K562 (cell line): ENCODE measurements around the gene EXT2. TPM values are rescaled to one million over a fixed set of nuclear protein-coding genes. Genes with fewer than 3 reads are reported as not detected.

Experiments
- GTF2F1 ChIP-seq: IDR thresholded peaks from 2 replicates; pipeline ENCODE4 v1.6.1; 2011; ENCODE audit warnings: low read depth, low read length, improper control_type of control experiment
- HSF4 ChIP-seq: fragments of 250-450 bp; sonication (Bioruptor Pico); IDR thresholded peaks from 2 replicates; pipeline ENCODE4 v2.1.2; 2022; ENCODE audit warnings: mild to moderate bottlenecking, moderate library complexity, borderline replicate concordance
- KLF13 ChIP-seq: fragments of 450-650 bp; IDR thresholded peaks from 2 replicates; pipeline ENCODE4 v1.6.1; 2016; ENCODE audit warnings: missing genetic modification characterization, low read depth, mild to moderate bottlenecking, missing compliant biosample characterization, moderate library complexity, borderline replicate concordance
- NFYB ChIP-seq: IDR thresholded peaks from 2 replicates; pipeline ENCODE4 v1.6.1; 2011; ENCODE audit warnings: mild to moderate bottlenecking, moderate library complexity; ENCODE audit not compliant: insufficient read length; ENCODE audit errors: extremely low read depth
- PCBP1 ChIP-seq: fragments of 200-400 bp; formaldehyde crosslinking; IDR thresholded peaks from 2 replicates; pipeline ENCODE4 v1.6.1; 2018; ENCODE audit warnings: mild to moderate bottlenecking, low read depth, low read length; ENCODE audit not compliant: poor library complexity, severe bottlenecking
- PML ChIP-seq: IDR thresholded peaks from 2 replicates; pipeline ENCODE4 v1.6.1; 2012; ENCODE audit warnings: low read length, inconsistent platforms
- SIX5 ChIP-seq, 2 experiments: IDR thresholded peaks; 2 replicates each; pipeline ENCODE4 v1.6.1; 2011; ENCODE audit warnings: low read length in 2 of 2, borderline replicate concordance in 1 of 2, low read depth in 1 of 2, mild to moderate bottlenecking in 1 of 2, moderate library complexity in 1 of 2; ENCODE audit not compliant: insufficient read depth in 1 of 2
- TAF7 ChIP-seq: fragments of 450-650 bp; IDR thresholded peaks from 2 replicates; pipeline ENCODE4 v1.6.1; 2016; ENCODE audit warnings: missing genetic modification characterization, missing compliant biosample characterization
- TCF7 ChIP-seq: sonication (generic); IDR thresholded peaks from 2 replicates; pipeline ENCODE4 v1.6.1; 2016; ENCODE audit warnings: antibody characterized with exemption, borderline replicate concordance
- ZBTB1 ChIP-seq: sonication (generic); formaldehyde crosslinking; IDR thresholded peaks from 2 replicates; pipeline ENCODE4 v1.8.1; 2023; ENCODE audit warnings: missing genetic modification reagents, low read depth, mild to moderate bottlenecking, borderline replicate concordance
- ZFP36 ChIP-seq: fragments of 150-350 bp; IDR thresholded peaks from 2 replicates; pipeline ENCODE4 v1.6.1; 2018; ENCODE audit warnings: low read length, low read depth; ENCODE audit not compliant: partially characterized antibody
- ZNF134 ChIP-seq: fragments of 250-450 bp; sonication (Bioruptor Pico); conservative IDR thresholded peaks from 2 replicates; pipeline ENCODE4 v1.4.0; 2020
- ZNF140 ChIP-seq: fragments of 250-450 bp; sonication (Bioruptor Pico); IDR thresholded peaks from 2 replicates; pipeline ENCODE4 v1.8.0; 2021; ENCODE audit warnings: moderate library complexity, mild to moderate bottlenecking, inconsistent platforms
- ZNF24 ChIP-seq: fragments of 450-650 bp; IDR thresholded peaks from 2 replicates; pipeline ENCODE4 v1.6.1; 2016
- polyA plus RNA-seq, 8 experiments: library from polyadenylated mRNA; depleted of rRNA in 4 of 8; stranded (reverse) in 5 of 8; unstranded in 3 of 8; fragments of >200 nt; fragmentation: Nextera tagmentation in 2 of 8; fragmentation: Illumina TruSeq in 1 of 8; extraction: Ambion mirVana in 2 of 8; extraction: Trizol in 1 of 8; gene quantifications; 2 replicates each; pipeline versions ENCODE4 v1.2.1 to v1.2.3, GENCODE V29; 2011 to 2014; ENCODE audit warnings: inconsistent platforms in 1 of 8, missing spikeins in 1 of 8
- total RNA-seq, 7 experiments: library from RNA; depleted of rRNA in 6 of 7; stranded (reverse); fragments of >200 nt in 6 of 7; fragmentation: Illumina TruSeq in 2 of 7; extraction: Trizol in 2 of 7; gene quantifications; 2 replicates each; pipeline versions ENCODE4 v1.2.1 to v1.2.3, GENCODE V29; 2011 to 2021; ENCODE audit warnings: low replicate concordance in 1 of 7
- TF ChIP-seq, protein P1 (sequence below): fragments of 250-450 bp; sonication (Bioruptor Pico); IDR thresholded peaks from 2 replicates; pipeline ENCODE4 v1.5.0; 2021
- TF ChIP-seq, protein P2 (sequence below): sonication (generic); formaldehyde crosslinking; IDR thresholded peaks from 2 replicates; pipeline ENCODE4 v1.8.0; 2022; ENCODE audit warnings: mild to moderate bottlenecking, missing genetic modification reagents
- TF ChIP-seq, protein P3 (sequence below), 3 experiments: fragments of 200-800 bp in 1 of 3; sonication (Bioruptor generic) in 1 of 3; sonication (generic) in 1 of 3; formaldehyde crosslinking in 1 of 3; IDR thresholded peaks; 2 replicates each; pipeline versions ENCODE4 v1.6.1 to v1.8.0; 2016 to 2022; ENCODE audit warnings: mild to moderate bottlenecking in 2 of 3, missing compliant biosample characterization in 2 of 3, missing genetic modification characterization in 2 of 3, missing genetic modification reagents in 1 of 3
- TF ChIP-seq, protein P4 (sequence below): sonication (generic); IDR thresholded peaks from 2 replicates; pipeline ENCODE4 v1.6.1; 2016
- TF ChIP-seq, protein P5 (sequence below): fragments of 450-650 bp; conservative IDR thresholded peaks from 2 replicates; pipeline ENCODE4 v1.6.1; 2016; ENCODE audit warnings: missing genetic modification characterization, low read depth, mild to moderate bottlenecking, missing compliant biosample characterization, moderate library complexity

The EXT2 gene
- total and polyA plus RNA-seq, 9 of the 15 experiments (the other 6 are each of a cell fraction or from before 2014, with no cell fraction given) = 7.5 to 52.1 (median 38.1) TPM

DNA sequence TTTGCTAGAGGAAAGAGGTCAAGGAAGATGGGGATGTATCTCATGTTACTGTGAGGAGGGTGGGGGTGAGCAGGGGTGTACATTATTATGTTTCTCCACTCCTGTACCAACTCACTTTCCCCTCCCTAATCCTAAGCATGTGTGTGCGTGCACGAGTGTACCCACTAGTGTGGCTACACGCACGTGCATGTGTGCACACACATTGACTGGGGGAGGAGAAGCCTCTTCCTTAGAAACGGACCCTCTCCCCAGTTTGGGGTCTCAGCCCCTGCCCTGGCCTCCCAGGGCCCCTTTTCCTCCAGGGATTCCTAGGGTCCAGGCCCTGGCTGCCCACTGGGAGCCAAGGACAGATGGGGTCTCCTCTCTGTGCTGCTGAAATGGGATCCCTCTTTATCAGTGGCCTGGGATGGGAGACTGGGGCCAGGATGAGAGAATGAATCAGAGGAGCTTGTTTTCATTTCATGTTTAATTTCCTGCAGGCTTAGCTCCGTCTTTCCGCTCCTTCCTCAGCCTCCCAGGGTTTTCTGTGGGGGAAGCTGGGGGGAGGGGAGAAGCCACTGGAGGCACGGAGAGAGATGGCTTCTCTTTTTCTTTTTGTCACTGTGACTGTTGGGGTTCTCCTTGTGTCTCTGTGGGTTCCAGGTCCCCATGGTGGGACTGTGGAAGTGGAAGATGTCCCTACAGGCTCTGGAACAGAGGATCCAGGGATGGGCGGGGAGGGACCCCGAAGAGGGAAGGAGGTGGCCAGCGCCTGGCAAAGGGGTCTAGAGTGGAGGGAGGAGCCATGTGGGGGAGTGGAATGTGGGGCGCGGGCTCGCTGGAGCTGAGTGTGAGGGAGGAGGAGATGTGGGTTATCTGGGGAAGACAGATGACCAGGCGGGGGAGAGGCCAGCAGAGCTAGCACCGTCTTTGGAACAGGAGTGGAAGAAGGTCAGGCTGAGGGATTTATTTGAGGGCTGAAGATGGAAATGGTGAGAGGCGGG is 174.2 kb downstream of the EXT2 start (continued):
- TF ChIP-seq TCF7 (no peak), ZNF134 (no peak), ZNF24 (no peak), GTF2F1 (no peak), PML (peak; percentile 85), SIX5 (IDR thresholded peaks at IDR 0.05; ENCODE audit: borderline replicate concordance in 1 of 2, insufficient read depth in 1 of 2, low read depth in 1 of 2, low read length in 2 of 2) (no peak), KLF13 (tag) (no peak), ZBTB1 (CRISPR knock-in tag) (no peak), TAF7 (no peak), HSF4 (CRISPR knock-in tag) (no peak), PCBP1 (no peak), ZFP36 (peak; percentile 3), ZNF140 (CRISPR knock-in tag) (no peak), NFYB (no peak)
- TF ChIP-seq, protein P1, sequence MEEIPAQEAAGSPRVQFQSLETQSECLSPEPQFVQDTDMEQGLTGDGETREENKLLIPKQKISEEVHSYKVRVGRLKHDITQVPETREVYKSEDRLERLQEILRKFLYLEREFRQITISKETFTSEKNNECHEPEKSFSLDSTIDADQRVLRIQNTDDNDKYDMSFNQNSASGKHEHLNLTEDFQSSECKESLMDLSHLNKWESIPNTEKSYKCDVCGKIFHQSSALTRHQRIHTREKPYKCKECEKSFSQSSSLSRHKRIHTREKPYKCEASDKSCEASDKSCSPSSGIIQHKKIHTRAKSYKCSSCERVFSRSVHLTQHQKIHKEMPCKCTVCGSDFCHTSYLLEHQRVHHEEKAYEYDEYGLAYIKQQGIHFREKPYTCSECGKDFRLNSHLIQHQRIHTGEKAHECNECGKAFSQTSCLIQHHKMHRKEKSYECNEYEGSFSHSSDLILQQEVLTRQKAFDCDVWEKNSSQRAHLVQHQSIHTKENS = no peak
- TF ChIP-seq, protein P2, sequence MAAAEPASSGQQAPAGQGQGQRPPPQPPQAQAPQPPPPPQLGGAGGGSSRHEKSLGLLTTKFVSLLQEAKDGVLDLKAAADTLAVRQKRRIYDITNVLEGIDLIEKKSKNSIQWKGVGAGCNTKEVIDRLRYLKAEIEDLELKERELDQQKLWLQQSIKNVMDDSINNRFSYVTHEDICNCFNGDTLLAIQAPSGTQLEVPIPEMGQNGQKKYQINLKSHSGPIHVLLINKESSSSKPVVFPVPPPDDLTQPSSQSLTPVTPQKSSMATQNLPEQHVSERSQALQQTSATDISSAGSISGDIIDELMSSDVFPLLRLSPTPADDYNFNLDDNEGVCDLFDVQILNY = no peak
- TF ChIP-seq, protein P3, sequence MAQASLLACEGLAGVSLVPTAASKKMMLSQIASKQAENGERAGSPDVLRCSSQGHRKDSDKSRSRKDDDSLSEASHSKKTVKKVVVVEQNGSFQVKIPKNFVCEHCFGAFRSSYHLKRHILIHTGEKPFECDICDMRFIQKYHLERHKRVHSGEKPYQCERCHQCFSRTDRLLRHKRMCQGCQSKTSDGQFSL (CRISPR knock-in tag; IDR thresholded peaks at IDR 0.05) = no peak
- TF ChIP-seq, protein P3 (tag; IDR thresholded peaks at IDR 0.05) = no peak
- TF ChIP-seq, protein P4, sequence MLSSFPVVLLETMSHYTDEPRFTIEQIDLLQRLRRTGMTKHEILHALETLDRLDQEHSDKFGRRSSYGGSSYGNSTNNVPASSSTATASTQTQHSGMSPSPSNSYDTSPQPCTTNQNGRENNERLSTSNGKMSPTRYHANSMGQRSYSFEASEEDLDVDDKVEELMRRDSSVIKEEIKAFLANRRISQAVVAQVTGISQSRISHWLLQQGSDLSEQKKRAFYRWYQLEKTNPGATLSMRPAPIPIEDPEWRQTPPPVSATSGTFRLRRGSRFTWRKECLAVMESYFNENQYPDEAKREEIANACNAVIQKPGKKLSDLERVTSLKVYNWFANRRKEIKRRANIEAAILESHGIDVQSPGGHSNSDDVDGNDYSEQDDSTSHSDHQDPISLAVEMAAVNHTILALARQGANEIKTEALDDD = no peak; the same call in 1 of the 2 replicates
- TF ChIP-seq, protein P5, sequence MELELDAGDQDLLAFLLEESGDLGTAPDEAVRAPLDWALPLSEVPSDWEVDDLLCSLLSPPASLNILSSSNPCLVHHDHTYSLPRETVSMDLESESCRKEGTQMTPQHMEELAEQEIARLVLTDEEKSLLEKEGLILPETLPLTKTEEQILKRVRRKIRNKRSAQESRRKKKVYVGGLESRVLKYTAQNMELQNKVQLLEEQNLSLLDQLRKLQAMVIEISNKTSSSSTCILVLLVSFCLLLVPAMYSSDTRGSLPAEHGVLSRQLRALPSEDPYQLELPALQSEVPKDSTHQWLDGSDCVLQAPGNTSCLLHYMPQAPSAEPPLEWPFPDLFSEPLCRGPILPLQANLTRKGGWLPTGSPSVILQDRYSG = no peak
